OCI-LY1 (cell line): ENCODE measurements around the gene HLA-E.

Experiments
- H2AFZ ChIP-seq: fragments of 200-600 bp; sonication (generic), shearing (Covaris generic); 2 replicates; pipeline ENCODE4 v1.6.0; 2014; ENCODE audit warnings: antibody characterized with exemption, mild to moderate bottlenecking, low read length
- H3F3A ChIP-seq: fragments of 200-600 bp; sonication (generic), shearing (Covaris generic); 2 replicates; pipeline ENCODE4 v1.6.0; 2014; ENCODE audit warnings: mild to moderate bottlenecking, antibody characterized with exemption, low read length, moderate library complexity; ENCODE audit not compliant: insufficient read depth
- H3K27ac ChIP-seq: fragments of 200-600 bp; sonication (generic); 2 replicates; pipeline ENCODE4 v1.5.1; 2014; ENCODE audit warnings: low read length, mixed run types, mild to moderate bottlenecking, low read depth; ENCODE audit not compliant: poor library complexity, severe bottlenecking
- H3K27me3 ChIP-seq: fragments of 200-600 bp; sonication (generic); 2 replicates; pipeline ENCODE4 v1.6.0; 2014; ENCODE audit warnings: antibody characterized with exemption, mild to moderate bottlenecking, low read length, moderate library complexity; ENCODE audit not compliant: insufficient read depth
- H3K36me3 ChIP-seq: fragments of 200-600 bp; sonication (generic); 2 replicates; pipeline ENCODE4 v1.6.1; 2014; ENCODE audit warnings: mild to moderate bottlenecking, antibody characterized with exemption, low read length, moderate library complexity, mixed read lengths; ENCODE audit not compliant: insufficient read depth
- H3K4me1 ChIP-seq: fragments of 200-600 bp; sonication (generic); 2 replicates; pipeline ENCODE4 v1.5.1; 2014; ENCODE audit warnings: mild to moderate bottlenecking, low read length, moderate library complexity; ENCODE audit not compliant: insufficient read depth, severe bottlenecking
- H3K4me2 ChIP-seq: fragments of 200-600 bp; sonication (generic), shearing (Covaris generic); 2 replicates; pipeline ENCODE4 v1.6.1; 2014; ENCODE audit warnings: low read length
- H3K4me3 ChIP-seq: fragments of 200-600 bp; sonication (generic); 2 replicates; pipeline ENCODE4 v1.5.1; 2014; ENCODE audit warnings: low read length, low read depth, mild to moderate bottlenecking, mixed read lengths; ENCODE audit not compliant: poor library complexity, severe bottlenecking
- H3K79me2 ChIP-seq: fragments of 200-600 bp; shearing (Covaris generic); 2 replicates; pipeline ENCODE4 v1.6.1; 2016; ENCODE audit warnings: mixed run types, low read length, mixed read lengths; ENCODE audit not compliant: insufficient read depth
- H3K9ac ChIP-seq: fragments of 200-600 bp; sonication (generic), shearing (Covaris generic); 2 replicates; pipeline ENCODE4 v1.6.1; 2014; ENCODE audit warnings: mild to moderate bottlenecking, low read length, mixed read lengths
- H3K9me2 ChIP-seq: fragments of 200-600 bp; sonication (generic), shearing (Covaris generic); 2 replicates; pipeline ENCODE4 v1.6.1; 2014; ENCODE audit warnings: low read depth, mild to moderate bottlenecking, low read length, mixed read lengths
- H3K9me3 ChIP-seq: fragments of 200-600 bp; shearing (Covaris generic); 2 replicates; pipeline ENCODE4 v1.6.1; 2014; ENCODE audit warnings: low read length, mixed read lengths
- H4K20me1 ChIP-seq: fragments of 200-600 bp; sonication (generic), shearing (Covaris generic); 2 replicates; pipeline ENCODE4 v1.6.0; 2016; ENCODE audit warnings: mild to moderate bottlenecking, low read length; ENCODE audit not compliant: insufficient read depth
- CTCF ChIP-seq: fragments of 200-600 bp; sonication (generic), shearing (Covaris generic); IDR thresholded peaks from 2 replicates; pipeline ENCODE4 v1.5.1; 2017; ENCODE audit warnings: mild to moderate bottlenecking, antibody characterized with exemption, low read length, moderate library complexity, mixed read lengths
- EZH2 ChIP-seq: fragments of 200-600 bp; sonication (generic), shearing (Covaris generic); IDR thresholded peaks from 2 replicates; pipeline ENCODE4 v1.8.0; 2017; ENCODE audit warnings: borderline replicate concordance, mixed run types, mild to moderate bottlenecking, antibody characterized with exemption, low read length, moderate library complexity, mixed read lengths

The HLA-E gene

GRCh38 chr6:30462482-30462881, 26.8 kb upstream of the HLA-E start:
- H4K20me1 ChIP-seq: no peaks in the 10 kb centered on the region
- H3K9me3 ChIP-seq: no peaks in the 10 kb centered on the region
- H3F3A ChIP-seq: no peaks in the 10 kb centered on the region
- H3K4me3 ChIP-seq: no peak overlapping the region
- H3K9ac ChIP-seq: no peak overlapping the region
- no peak overlapping the region for H3K27ac ChIP-seq
- H2AFZ ChIP-seq: no peak overlapping the region
- no peaks in the 10 kb centered on the region for H3K79me2 ChIP-seq
- peaks cover 4% of the 10 kb centered on the region; the same call in 1 of the 2 replicates for H3K27me3 ChIP-seq
- H3K9me2 ChIP-seq: no peaks in the 10 kb centered on the region
- H3K4me2 ChIP-seq: no peak overlapping the region
- TF ChIP-seq EZH2 (no peak), CTCF (no peak)
- H3K4me1 ChIP-seq: no peaks in the 10 kb centered on the region
- H3K36me3 ChIP-seq: no peaks in the 10 kb centered on the region

GRCh38 chr6:30463242-30463641, 26.1 kb upstream of the HLA-E start:
- H3K9me2 ChIP-seq: no peaks in the 10 kb centered on the region
- no peaks in the 10 kb centered on the region for H3K79me2 ChIP-seq
- no peaks in the 10 kb centered on the region for H4K20me1 ChIP-seq
- H3K9ac ChIP-seq: no peak overlapping the region
- TF ChIP-seq EZH2 (no peak), CTCF (no peak)
- no peak overlapping the region for H2AFZ ChIP-seq
- H3K9me3 ChIP-seq: no peaks in the 10 kb centered on the region
- H3F3A ChIP-seq: no peaks in the 10 kb centered on the region
- H3K4me3 ChIP-seq: no peak overlapping the region
- H3K27me3 ChIP-seq: peaks cover 4% of the 10 kb centered on the region; the same call in 1 of the 2 replicates
- no peaks in the 10 kb centered on the region for H3K4me1 ChIP-seq
- no peak overlapping the region for H3K4me2 ChIP-seq
- no peak overlapping the region for H3K27ac ChIP-seq
- no peaks in the 10 kb centered on the region for H3K36me3 ChIP-seq

- Histone ChIP-seq H3K4me2 (no peak overlapping the region), H3K27ac (no peak overlapping the region), H4K20me1 (no peaks in the 10 kb centered on the region), H3K9me3 (no peaks in the 10 kb centered on the region), H3K4me1 (no peaks in the 10 kb centered on the region), H3F3A (no peaks in the 10 kb centered on the region), H3K36me3 (no peaks in the 10 kb centered on the region), H3K4me3 (no peak overlapping the region), H3K9me2 (no peaks in the 10 kb centered on the region), H3K27me3 (peaks cover 4% of the 10 kb centered on the region; the same call in 1 of the 2 replicates), H3K79me2 (no peaks in the 10 kb centered on the region), H2AFZ (no peak overlapping the region), H3K9ac (no peak overlapping the region)
- TF ChIP-seq CTCF (no peak), EZH2 (no peak)
Observed at GRCh38 chr6:30463651-30464618, 25.4 kb upstream of the HLA-E start.
